H1 (cell line): ENCODE measurements around the gene CDYL2. TPM values are rescaled to one million over a fixed set of nuclear protein-coding genes. Genes with fewer than 3 reads are reported as not detected.

ENCODE experiments used
- CTCF ChIA-PET: fragments of 300-600 bp; sonication (Branson Sonifier 250); formaldehyde crosslinking; loops from one replicate; lab custom pipeline; 2021; ENCODE audit not compliant: partially characterized antibody; lab: Charles Lee
- POLR2A ChIA-PET: fragments of 300-600 bp; sonication (Branson Sonifier 250); formaldehyde crosslinking; loops from one replicate; lab custom pipeline; 2021; ENCODE audit warnings: inconsistent platforms; ENCODE audit not compliant: partially characterized antibody; lab: Charles Lee
- DNase-seq, 2 experiments: peaks; one replicate each; pipeline versions ENCODE4 v3.0.0 to v3.0.0-alpha.2; 2010 to 2022; ENCODE audit warnings: low spot score in 2 of 2, low read depth in 1 of 2, mixed read lengths in 1 of 2
- FAIRE-seq: peaks from 2 replicates; lab custom pipeline; 2011; peaks lifted over from hg19 to GRCh38; lab: Jason Lieb, UNC
- H2AFZ ChIP-seq: 2 replicates; pipeline ENCODE4 v1.8.1; 2012; ENCODE audit warnings: low read length, inconsistent platforms
- H2AK5ac ChIP-seq: 2 replicates; pipeline ENCODE4 v1.6.1; 2013; ENCODE audit warnings: low read depth, low read length
- H2BK120ac ChIP-seq: replicated peaks from 2 replicates; pipeline ENCODE3; 2013; ENCODE audit warnings: low read depth, low read length, inconsistent platforms
- H2BK12ac ChIP-seq: 2 replicates; pipeline ENCODE4 v1.6.1; 2013; ENCODE audit warnings: low read depth, low read length
- H2BK15ac ChIP-seq: 2 replicates; pipeline ENCODE4 v1.6.1; 2013; ENCODE audit warnings: low read length
- H2BK20ac ChIP-seq: 2 replicates; pipeline ENCODE4 v1.6.1; 2013; ENCODE audit warnings: low read length
- H2BK5ac ChIP-seq: 2 replicates; pipeline ENCODE4 v1.6.1; 2013; ENCODE audit warnings: low read depth, low read length
- H3K14ac ChIP-seq: 2 replicates; pipeline ENCODE4 v1.6.1; 2013; ENCODE audit warnings: inconsistent platforms; ENCODE audit not compliant: insufficient read length
- H3K18ac ChIP-seq: 2 replicates; pipeline ENCODE4 v1.6.1; 2013; ENCODE audit warnings: low read length; ENCODE audit errors: extremely low read depth
- H3K23ac ChIP-seq: 2 replicates; pipeline ENCODE4 v1.6.1; 2013; ENCODE audit warnings: inconsistent platforms; ENCODE audit not compliant: insufficient read length
- H3K23me2 ChIP-seq: 2 replicates; pipeline ENCODE4 v1.6.1; 2013; ENCODE audit warnings: low read depth, low read length
- H3K27ac ChIP-seq: 2 replicates; pipeline ENCODE4 v1.6.1; 2011; ENCODE audit warnings: low read depth, low read length, inconsistent platforms
- H3K27me3 ChIP-seq, 4 experiments: replicated peaks in 1 of 4; 1 replicate in 1 of 4; 2 replicates in 3 of 4; pipeline versions ENCODE4 v1.6.1 to v1.8.1; 2011 to 2013; ENCODE audit warnings: low read length in 3 of 4, mild to moderate bottlenecking in 3 of 4, inconsistent platforms in 2 of 4, mixed read lengths in 2 of 4, moderate library complexity in 1 of 4; ENCODE audit not compliant: control insufficient read depth in 3 of 4, insufficient read depth in 3 of 4; ENCODE audit errors: extremely low read depth in 1 of 4
- H3K36me3 ChIP-seq, 4 experiments: 2 replicates each; pipeline versions ENCODE4 v1.6.1 to v1.8.1; 2011 to 2013; ENCODE audit warnings: mild to moderate bottlenecking in 4 of 4, low read length in 3 of 4, moderate library complexity in 2 of 4, control low read depth in 1 of 4, inconsistent platforms in 1 of 4; ENCODE audit not compliant: insufficient read depth in 4 of 4, control insufficient read depth in 2 of 4
- H3K4ac ChIP-seq: replicated peaks from 2 replicates; pipeline ENCODE3; 2013; ENCODE audit warnings: low read length, low read depth, mixed read lengths, inconsistent platforms; ENCODE audit not compliant: insufficient read length
- H3K4me1 ChIP-seq, 4 experiments: replicated peaks in 1 of 4; 1 replicate in 1 of 4; 2 replicates in 3 of 4; pipeline versions ENCODE4 v1.6.1 to v1.8.1; 2011 to 2013; ENCODE audit warnings: low read length in 3 of 4, inconsistent platforms in 2 of 4, mixed read lengths in 1 of 4; ENCODE audit not compliant: insufficient read depth in 4 of 4, control insufficient read depth in 3 of 4
- H3K4me2 ChIP-seq, 2 experiments: 2 replicates each; pipeline versions ENCODE4 v1.6.1 to v1.8.1; 2011 to 2013; ENCODE audit warnings: low read depth in 2 of 2, low read length in 2 of 2, control low read depth in 1 of 2, inconsistent platforms in 1 of 2, mild to moderate bottlenecking in 1 of 2; ENCODE audit not compliant: insufficient read depth in 1 of 2
- H3K4me3 ChIP-seq, 4 experiments: fragments of 200-600, 300-600 bp in 1 of 4; sonication (generic), shearing (Covaris generic), sonication (Bioruptor Twin) in 1 of 4; 2 replicates each; pipeline versions ENCODE4 v1.5.1 to v1.8.1; 2011 to 2016; ENCODE audit warnings: low read length in 4 of 4, low read depth in 3 of 4, control low read depth in 2 of 4, inconsistent platforms in 2 of 4, mild to moderate bottlenecking in 2 of 4, mixed read lengths in 1 of 4, moderate library complexity in 1 of 4; ENCODE audit not compliant: insufficient read depth in 2 of 4; ENCODE audit errors: extremely low read depth in 1 of 4
- H3K56ac ChIP-seq: replicated peaks from 2 replicates; pipeline ENCODE3; 2013; ENCODE audit warnings: low read depth, mild to moderate bottlenecking, mixed read lengths, low read length, inconsistent platforms; ENCODE audit not compliant: insufficient read length
- H3K79me1 ChIP-seq: 2 replicates; pipeline ENCODE4 v1.6.1; 2013; ENCODE audit warnings: low read depth, low read length, control low read depth
- H3K79me2 ChIP-seq, 2 experiments: 2 replicates each; pipeline versions ENCODE4 v1.6.1 to v1.8.1; 2012 to 2013; ENCODE audit warnings: low read length in 2 of 2, mild to moderate bottlenecking in 2 of 2, inconsistent platforms in 1 of 2; ENCODE audit not compliant: insufficient read depth in 2 of 2, control insufficient read depth in 1 of 2
- H3K9ac ChIP-seq, 4 experiments: replicated peaks in 1 of 4; 1 replicate in 1 of 4; 2 replicates in 3 of 4; pipeline versions ENCODE4 v1.6.1 to v1.8.1; 2011 to 2013; ENCODE audit warnings: low read depth in 3 of 4, low read length in 3 of 4, control low read depth in 2 of 4, mild to moderate bottlenecking in 2 of 4, moderate library complexity in 2 of 4, inconsistent platforms in 1 of 4; ENCODE audit errors: extremely low read depth in 1 of 4
- H3K9me3 ChIP-seq, 2 experiments: 2 replicates each; pipeline versions ENCODE4 v1.6.1 to v1.8.1; 2012 to 2013; ENCODE audit warnings: mild to moderate bottlenecking in 2 of 2, moderate library complexity in 2 of 2, control low read depth in 1 of 2, inconsistent platforms in 1 of 2, low read depth in 1 of 2, low read length in 1 of 2, mixed read lengths in 1 of 2; ENCODE audit not compliant: insufficient read depth in 2 of 2
- H4K20me1 ChIP-seq, 2 experiments: replicated peaks in 1 of 2; 2 replicates each; pipeline versions ENCODE3 to v1.8.1; 2011 to 2013; ENCODE audit warnings: inconsistent platforms in 2 of 2, low read length in 2 of 2, mild to moderate bottlenecking in 1 of 2; ENCODE audit not compliant: insufficient read depth in 2 of 2, control insufficient read depth in 1 of 2
- H4K5ac ChIP-seq: 2 replicates; pipeline ENCODE4 v1.6.1; 2013; ENCODE audit warnings: low read length, low read depth, mixed read lengths, inconsistent platforms; ENCODE audit not compliant: insufficient read length
- H4K8ac ChIP-seq: 2 replicates; pipeline ENCODE4 v1.8.0; 2013; ENCODE audit warnings: mild to moderate bottlenecking, moderate library complexity, low read length, inconsistent platforms; ENCODE audit not compliant: insufficient read depth; ENCODE audit errors: extremely low read depth
- H4K91ac ChIP-seq: replicated peaks from 2 replicates; pipeline ENCODE3; 2013; ENCODE audit warnings: low read length, mixed read lengths, inconsistent platforms; ENCODE audit not compliant: insufficient read length
- POLR2AphosphoS5 ChIP-seq: IDR thresholded peaks from 2 replicates; pipeline ENCODE4 v1.6.1; 2011; ENCODE audit warnings: low read depth, low read length
- YY1 ChIP-seq: IDR thresholded peaks from 2 replicates; pipeline ENCODE4 v1.6.1; 2011; ENCODE audit warnings: low read depth, mild to moderate bottlenecking, low read length
- WGBS, 2 experiments: shearing (Covaris generic) in 1 of 2; methylation state at CpG; one replicate each; pipeline versions ENCODE4 v1.1.6 to v1.1.7; 2013 to 2015; ENCODE audit warnings: low lambda C conversion rate in 2 of 2, mixed read lengths in 2 of 2, inconsistent platforms in 1 of 2, low coverage in 1 of 2, missing lambda C conversion rate in 1 of 2; ENCODE audit not compliant: insufficient replicate concordance in 2 of 2, insufficient coverage in 1 of 2, insufficient read length in 1 of 2; ENCODE audit errors: extremely low coverage in 1 of 2, missing lambda C conversion rate in 1 of 2; 5-methylcytosine and 5-hydroxymethylcytosine counted together
- polyA plus RNA-seq, 7 experiments: library from polyadenylated mRNA; depleted of rRNA in 3 of 7; stranded (reverse) in 5 of 7; unstranded in 2 of 7; fragments of >200 nt in 5 of 7; fragments of 200-250 nt in 2 of 7; gene quantifications; 1 replicate in 5 of 7; 2 replicates in 1 of 7; 4 replicates in 1 of 7; pipeline versions ENCODE4 v1.2.1 to v1.2.3, GENCODE V29; 2011 to 2013; ENCODE audit warnings: missing spikeins in 2 of 7, mixed read lengths in 2 of 7
- total RNA-seq: library from RNA; stranded (reverse); fragmentation: NEBNext Ultra II Directional; extraction: Animal tissue kit (Norgen Biotek cat#: 25700); gene quantifications from 2 replicates; pipeline ENCODE4 v1.2.1, GENCODE V29; 2021

Gene CDYL2
- total and polyA plus RNA-seq, 2 of the 8 experiments (the other 6 are each of a cell fraction or from before 2014, with no cell fraction given): 0.33 to 5.3 TPM

DNA sequence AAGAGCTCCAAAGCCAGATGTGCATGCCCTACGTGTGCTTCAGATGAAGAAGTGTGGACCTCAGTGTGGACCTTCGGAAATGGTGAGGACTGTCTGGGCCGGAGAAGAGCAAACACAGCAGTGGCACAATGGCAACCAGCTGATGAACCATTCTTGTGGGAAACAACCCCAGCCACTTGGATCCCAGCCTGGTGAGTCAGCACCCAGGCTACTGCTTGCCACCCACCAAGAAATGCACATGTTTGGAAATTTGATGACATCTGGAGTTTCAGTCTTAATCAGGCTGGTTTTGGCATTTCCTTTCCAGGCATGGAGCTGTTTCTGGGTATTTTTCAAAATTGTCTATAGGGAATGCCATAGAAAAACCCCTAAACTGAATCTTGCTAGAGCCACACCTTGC, 220.9 kb downstream of the CDYL2 start:
- Histone ChIP-seq H4K91ac (no peak overlapping the region), H4K20me1 (no peaks in the 10 kb centered on the region), H3K23ac (no peak overlapping the region), H3K9ac (no peak overlapping the region), H2AK5ac (no peak overlapping the region), H3K18ac (no peak overlapping the region), H2BK12ac (no peak overlapping the region), H3K23me2 (no peaks in the 10 kb centered on the region), H3K27ac (no peak overlapping the region), H3K4me2 (no peak overlapping the region), H2BK20ac (no peak overlapping the region), H2BK15ac (no peak overlapping the region), H3K14ac (no peak overlapping the region), H3K56ac (no peak overlapping the region), H2BK5ac (no peak overlapping the region), H3K9me3 (peaks cover 17 to 43% of the 10 kb centered on the region in 2 experiments; a peak in 3 of 4 replicates), H3K4me1 (no peaks in the 10 kb centered on the region), H3K27me3 (no peaks in the 10 kb centered on the region), H3K4me3 (no peak overlapping the region), H3K79me2 (no peaks in the 10 kb centered on the region), H3K79me1 (no peaks in the 10 kb centered on the region), H4K5ac (no peak overlapping the region), H2AFZ (no peak overlapping the region), H2BK120ac (no peak overlapping the region), H3K36me3 (no peaks in the 10 kb centered on the region), H4K8ac (no peak overlapping the region), H3K4ac (no peak overlapping the region)
- TF ChIP-seq POLR2AphosphoS5 (no peak), YY1 (no peak)
- no peak for DNase-seq
- FAIRE-seq: no peak
- ChIA-PET CTCF (no interaction called here), POLR2A (interaction anchor here (0.6 kb wide), 1 partner anchor 72 kb away, joined by 3 read pairs; no protein-coding TSS in a partner anchor)
- 82% methylated on average over 3 of the region's 3 CpGs; no CpG with 5 or more reads in 1 of the 2 experiments for whole genome bisulfite sequencing, 2 experiments
